WTC11 (cell line): Measurements from ENCODE around the gene TPST2. TPM values are rescaled to one million over a fixed set of nuclear protein-coding genes. Genes with fewer than 3 reads are reported as not detected.

Experiments used
- ATAC-seq: fragments of 200-7000 bp; cut with Tn5 transposase; 2 replicates; pipeline ENCODE4 v1.10.0; 2021; ENCODE audit warnings: mild to moderate bottlenecking, moderate library complexity
- CTCF ChIA-PET: fragments of 300-600 bp; sonication (Branson Sonifier 250); formaldehyde crosslinking; loops from one replicate; lab custom pipeline; 2021; ENCODE audit warnings: antibody characterized with exemption; lab: Charles Lee
- POLR2A ChIA-PET: fragments of 350-600 bp; sonication (Branson Sonifier 250); formaldehyde crosslinking; loops from one replicate; lab custom pipeline; 2021; ENCODE audit warnings: antibody characterized with exemption; lab: Charles Lee
- DNase-seq: peaks from one replicate; pipeline ENCODE4 v3.0.0; 2021; ENCODE audit warnings: low spot score
- H3K27ac Mint-ChIP-seq: 2 replicates; pipeline ENCODE4 v1.8.0; 2021; ENCODE audit warnings: mixed read lengths
- H3K27me3 Mint-ChIP-seq: 2 replicates; pipeline ENCODE4 v1.8.0; 2021; ENCODE audit warnings: low read depth, mild to moderate bottlenecking, moderate library complexity, mixed read lengths
- H3K36me3 Mint-ChIP-seq: 2 replicates; pipeline ENCODE4 v1.8.0; 2021; ENCODE audit warnings: mixed read lengths
- H3K4me1 Mint-ChIP-seq: 2 replicates; pipeline ENCODE4 v1.8.0; 2022; ENCODE audit warnings: mixed read lengths
- H3K4me3 Mint-ChIP-seq: 2 replicates; pipeline ENCODE4 v1.8.0; 2021; ENCODE audit warnings: mild to moderate bottlenecking, moderate library complexity, mixed read lengths
- H3K9me3 Mint-ChIP-seq: 2 replicates; pipeline ENCODE4 v1.8.0; 2021; ENCODE audit warnings: mixed read lengths
- ARID4B ChIP-seq: sonication (generic); formaldehyde crosslinking; IDR thresholded peaks from 2 replicates; pipeline ENCODE4 v1.8.0; 2023; ENCODE audit warnings: missing genetic modification reagents, mild to moderate bottlenecking, borderline replicate concordance
- ATF1 ChIP-seq: sonication (generic); formaldehyde crosslinking; IDR thresholded peaks from 2 replicates; pipeline ENCODE4 v1.8.1; 2023; ENCODE audit warnings: mild to moderate bottlenecking, moderate library complexity, missing genetic modification reagents
- ATF2 ChIP-seq: sonication (generic); formaldehyde crosslinking; IDR thresholded peaks from 2 replicates; pipeline ENCODE4 v1.8.1; 2022; ENCODE audit warnings: low read depth, missing genetic modification reagents, borderline replicate concordance
- CBFB ChIP-seq: sonication (generic); formaldehyde crosslinking; IDR thresholded peaks from 2 replicates; pipeline ENCODE4 v1.8.1; 2022; ENCODE audit warnings: mild to moderate bottlenecking, low read depth, missing genetic modification reagents
- E2F5 ChIP-seq: sonication (generic); formaldehyde crosslinking; IDR thresholded peaks from 2 replicates; pipeline ENCODE4 v1.8.1; 2022; ENCODE audit warnings: mild to moderate bottlenecking, moderate library complexity, missing genetic modification reagents
- ERG ChIP-seq: fragments of 250-450 bp; sonication (Bioruptor Pico); IDR thresholded peaks from 2 replicates; pipeline ENCODE4 v1.8.0; 2021; ENCODE audit warnings: mild to moderate bottlenecking
- ETV6 ChIP-seq: sonication (generic); formaldehyde crosslinking; IDR thresholded peaks from 2 replicates; pipeline ENCODE4 v1.8.1; 2022; ENCODE audit warnings: mild to moderate bottlenecking, missing genetic modification reagents
- GRHL2 ChIP-seq: fragments of 250-450 bp; sonication (Bioruptor Pico); IDR thresholded peaks from 2 replicates; pipeline ENCODE4 v1.8.0; 2022; ENCODE audit warnings: mild to moderate bottlenecking, moderate library complexity; ENCODE audit not compliant: insufficient replicate concordance, severe bottlenecking
- PRDM15 ChIP-seq: sonication (generic); formaldehyde crosslinking; IDR thresholded peaks from 2 replicates; pipeline ENCODE4 v1.8.0; 2022; ENCODE audit warnings: missing genetic modification reagents
- PRRX2 ChIP-seq: fragments of 250-450 bp; sonication (Bioruptor Pico); IDR thresholded peaks from 2 replicates; pipeline ENCODE4 v1.8.0; 2021; ENCODE audit warnings: mild to moderate bottlenecking
- RORB ChIP-seq: fragments of 250-450 bp; sonication (Bioruptor Pico); IDR thresholded peaks from 2 replicates; pipeline ENCODE4 v1.9.0; 2021; ENCODE audit warnings: mild to moderate bottlenecking
- SP1 ChIP-seq: sonication (generic); formaldehyde crosslinking; conservative IDR thresholded peaks from 2 replicates; pipeline ENCODE4 v1.8.1; 2022; ENCODE audit warnings: missing genetic modification reagents
- USF2 ChIP-seq: sonication (generic); formaldehyde crosslinking; IDR thresholded peaks from 2 replicates; pipeline ENCODE4 v1.8.1; 2023; ENCODE audit warnings: mild to moderate bottlenecking, missing genetic modification reagents, moderate library complexity
- ZNF423 ChIP-seq: fragments of 250-450 bp; sonication (Bioruptor Pico); IDR thresholded peaks from 2 replicates; pipeline ENCODE4 v2.1.2; 2022; ENCODE audit warnings: mild to moderate bottlenecking, moderate library complexity
- ZNF512 ChIP-seq: sonication (generic); formaldehyde crosslinking; IDR thresholded peaks from 2 replicates; pipeline ENCODE4 v1.8.1; 2022; ENCODE audit warnings: missing genetic modification reagents, borderline replicate concordance
- ZNF671 ChIP-seq: fragments of 250-450 bp; sonication (Bioruptor Pico); IDR thresholded peaks from 2 replicates; pipeline ENCODE4 v1.8.0; 2021; ENCODE audit warnings: mild to moderate bottlenecking
- total RNA-seq: library from RNA; stranded (reverse); gene quantifications from 3 replicates; pipeline ENCODE4 v1.2.3, GENCODE V29; 2021

TPST2 gene
- total RNA-seq, 1 experiment from 2014 or later, result 84.2 TPM

- Mint-ChIP-seq H3K4me3 (peak overlapping the region; percentile 4; the same call in 1 of the 2 replicates), H3K27me3 (peaks cover 56% of the 10 kb centered on the region)
- POLR2A ChIA-PET, result interaction anchor here (1.1 kb wide), 1 partner anchor 9 kb away, joined by 3 read pairs; no protein-coding TSS in a partner anchor
- TF ChIP-seq ATF1 (CRISPR knock-in tag) (no peak), E2F5 (CRISPR knock-in tag) (no peak)
- TF ChIP-seq, all 79 proteins: peak for 0
- Mint-ChIP-seq H3K27ac (no peak overlapping the region), H3K4me1 (peaks cover 74% of the 10 kb centered on the region), H3K36me3 (no peaks in the 10 kb centered on the region), H3K9me3 (no peaks in the 10 kb centered on the region)
- CTCF ChIA-PET, result interaction anchor here (0.9 to 1.1 kb wide), 2 partner anchors 9 to 113 kb away, joined by 3 read pairs; no protein-coding TSS in a partner anchor
- DNase-seq (no peak), ATAC-seq (no peak)
Observed at GRCh38 chr22:26616650-26617049, 26.7 kb upstream of the TPST2 start.

- no peak; the same call in 1 of the 2 replicates for ATAC-seq
- peaks cover 57% of the 10 kb centered on the region for H3K27me3 Mint-ChIP-seq
- ChIA-PET CTCF (interaction anchor here (0.9 kb wide), 1 partner anchor 8 kb away, joined by 3 read pairs; no protein-coding TSS in a partner anchor), POLR2A (interaction anchor here (1.1 kb wide), 1 partner anchor 8 kb away, joined by 3 read pairs; no protein-coding TSS in a partner anchor)
- H3K4me3 Mint-ChIP-seq, result no peak overlapping the region
- no peaks in the 10 kb centered on the region for H3K9me3 Mint-ChIP-seq
- TF ChIP-seq SP1 (CRISPR knock-in tag) (no peak), ETV6 (CRISPR knock-in tag) (no peak), GRHL2 (CRISPR knock-in tag) (no peak), PRRX2 (CRISPR knock-in tag) (no peak), ZNF423 (CRISPR knock-in tag) (no peak), CBFB (CRISPR knock-in tag) (no peak), ZNF512 (CRISPR knock-in tag) (peak; percentile 87; the same call in 1 of the 2 replicates)
- H3K4me1 Mint-ChIP-seq, result peaks cover 69% of the 10 kb centered on the region
- no peaks in the 10 kb centered on the region for H3K36me3 Mint-ChIP-seq
- H3K27ac Mint-ChIP-seq, result no peak overlapping the region
- no peak for DNase-seq
Observed at GRCh38 chr22:26615830-26616435, 26.0 kb upstream of the TPST2 start.

- DNase-seq (no peak), ATAC-seq (no peak)
- POLR2A ChIA-PET, result no interaction called here
- no peaks in the 10 kb centered on the region for H3K9me3 Mint-ChIP-seq
- CTCF ChIA-PET, result no interaction called here
- H3K27me3 Mint-ChIP-seq, result peaks cover 63% of the 10 kb centered on the region
- no peaks in the 10 kb centered on the region for H3K36me3 Mint-ChIP-seq
- no peak overlapping the region; the same call in 1 of the 2 replicates for H3K4me3 Mint-ChIP-seq
- no peak overlapping the region for H3K27ac Mint-ChIP-seq
- peaks cover 71% of the 10 kb centered on the region for H3K4me1 Mint-ChIP-seq
- TF ChIP-seq ZNF671, result no peak
- TF ChIP-seq ERG (CRISPR knock-in tag), result no peak
- no peak for TF ChIP-seq USF2 (CRISPR knock-in tag)
- no peak for TF ChIP-seq ATF2 (CRISPR knock-in tag)
- no peak for TF ChIP-seq ARID4B (CRISPR knock-in tag)
- TF ChIP-seq RORB, result no peak
- no peak for TF ChIP-seq PRDM15 (CRISPR knock-in tag)
Observed at GRCh38 chr22:26615149-26615548, 25.2 kb upstream of the TPST2 start.
